ENCODE results near the gene ETF1.

ETF1 gene

GRCh38 chr5:138463419-138464007 lies 79.5 kb downstream of the ETF1 start:
- peak overlapping the region; percentile 83 for H3K4me3 ChIP-seq (ENCODE audit: low read depth, low read length)
- DNase-seq (ENCODE audit: low read depth): no peak
- TF ChIP-seq CTCF (conservative IDR thresholded peaks at IDR 0.05; ENCODE audit: low read depth, low read length): no peak

GRCh38 chr5:138461343-138462125 lies 81.5 kb downstream of the ETF1 start:
- no peak for TF ChIP-seq CTCF (conservative IDR thresholded peaks at IDR 0.05; ENCODE audit: low read depth, low read length)
- DNase-seq (ENCODE audit: low read depth): peak; percentile 72
- no peak overlapping the region for H3K4me3 ChIP-seq (ENCODE audit: low read depth, low read length)

- DNase-seq (ENCODE audit: low read depth): no peak
- H3K4me3 ChIP-seq (ENCODE audit: low read depth, low read length): no peak overlapping the region
- TF ChIP-seq CTCF (conservative IDR thresholded peaks at IDR 0.05; ENCODE audit: low read depth, low read length): no peak
Measured at GRCh38 chr5:138460032-138460693, 82.9 kb downstream of the ETF1 start.

GRCh38 chr5:138459311-138459933 lies 83.6 kb downstream of the ETF1 start:
- no peak overlapping the region for H3K4me3 ChIP-seq (ENCODE audit: low read depth, low read length)
- no peak for TF ChIP-seq CTCF (conservative IDR thresholded peaks at IDR 0.05; ENCODE audit: low read depth, low read length)
- DNase-seq (ENCODE audit: low read depth): no peak

GRCh38 chr5:138458856-138459255 lies 84.2 kb downstream of the ETF1 start:
- no peak for TF ChIP-seq CTCF (conservative IDR thresholded peaks at IDR 0.05; ENCODE audit: low read depth, low read length)
- DNase-seq (ENCODE audit: low read depth): no peak
- H3K4me3 ChIP-seq (ENCODE audit: low read depth, low read length): no peak overlapping the region

- peak; percentile 33 for DNase-seq (ENCODE audit: low read depth)
- H3K4me3 ChIP-seq (ENCODE audit: low read depth, low read length): no peak overlapping the region
- no peak for TF ChIP-seq CTCF (conservative IDR thresholded peaks at IDR 0.05; ENCODE audit: low read depth, low read length)
Measured at GRCh38 chr5:138458384-138458783, 84.7 kb downstream of the ETF1 start.
